ENCODE data around the gene IL17REL.
A peak's percentile ranks its signal among the peaks of the same experiment; 100 is the strongest.

IL17REL gene

DNA sequence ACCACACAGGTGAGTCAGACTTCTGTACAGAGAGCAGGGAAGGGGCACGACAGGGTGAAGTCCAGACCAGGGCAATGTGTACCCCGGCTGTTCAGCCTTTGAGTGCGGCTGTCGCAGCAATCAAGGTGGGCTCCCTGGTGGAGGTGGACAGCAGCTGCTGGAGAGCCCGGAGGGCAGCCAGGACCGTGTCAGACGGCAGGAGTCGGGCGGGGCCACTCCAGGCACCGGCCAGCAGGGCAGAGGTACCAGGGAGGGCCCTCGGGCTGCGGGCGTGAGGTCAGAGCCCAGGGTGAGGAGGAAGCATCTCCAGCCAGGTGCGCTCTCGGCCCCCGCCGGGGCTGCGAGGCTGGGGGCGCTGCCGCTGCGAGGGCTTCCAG is 52.8 kb downstream of the IL17REL start:
- DNase-seq (ENCODE audit: low read depth), result no peak
- TF ChIP-seq, protein P1, sequence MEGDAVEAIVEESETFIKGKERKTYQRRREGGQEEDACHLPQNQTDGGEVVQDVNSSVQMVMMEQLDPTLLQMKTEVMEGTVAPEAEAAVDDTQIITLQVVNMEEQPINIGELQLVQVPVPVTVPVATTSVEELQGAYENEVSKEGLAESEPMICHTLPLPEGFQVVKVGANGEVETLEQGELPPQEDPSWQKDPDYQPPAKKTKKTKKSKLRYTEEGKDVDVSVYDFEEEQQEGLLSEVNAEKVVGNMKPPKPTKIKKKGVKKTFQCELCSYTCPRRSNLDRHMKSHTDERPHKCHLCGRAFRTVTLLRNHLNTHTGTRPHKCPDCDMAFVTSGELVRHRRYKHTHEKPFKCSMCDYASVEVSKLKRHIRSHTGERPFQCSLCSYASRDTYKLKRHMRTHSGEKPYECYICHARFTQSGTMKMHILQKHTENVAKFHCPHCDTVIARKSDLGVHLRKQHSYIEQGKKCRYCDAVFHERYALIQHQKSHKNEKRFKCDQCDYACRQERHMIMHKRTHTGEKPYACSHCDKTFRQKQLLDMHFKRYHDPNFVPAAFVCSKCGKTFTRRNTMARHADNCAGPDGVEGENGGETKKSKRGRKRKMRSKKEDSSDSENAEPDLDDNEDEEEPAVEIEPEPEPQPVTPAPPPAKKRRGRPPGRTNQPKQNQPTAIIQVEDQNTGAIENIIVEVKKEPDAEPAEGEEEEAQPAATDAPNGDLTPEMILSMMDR (IDR thresholded peaks at IDR 0.05; ENCODE audit: low read length, missing control alignments), result no peak

DNA sequence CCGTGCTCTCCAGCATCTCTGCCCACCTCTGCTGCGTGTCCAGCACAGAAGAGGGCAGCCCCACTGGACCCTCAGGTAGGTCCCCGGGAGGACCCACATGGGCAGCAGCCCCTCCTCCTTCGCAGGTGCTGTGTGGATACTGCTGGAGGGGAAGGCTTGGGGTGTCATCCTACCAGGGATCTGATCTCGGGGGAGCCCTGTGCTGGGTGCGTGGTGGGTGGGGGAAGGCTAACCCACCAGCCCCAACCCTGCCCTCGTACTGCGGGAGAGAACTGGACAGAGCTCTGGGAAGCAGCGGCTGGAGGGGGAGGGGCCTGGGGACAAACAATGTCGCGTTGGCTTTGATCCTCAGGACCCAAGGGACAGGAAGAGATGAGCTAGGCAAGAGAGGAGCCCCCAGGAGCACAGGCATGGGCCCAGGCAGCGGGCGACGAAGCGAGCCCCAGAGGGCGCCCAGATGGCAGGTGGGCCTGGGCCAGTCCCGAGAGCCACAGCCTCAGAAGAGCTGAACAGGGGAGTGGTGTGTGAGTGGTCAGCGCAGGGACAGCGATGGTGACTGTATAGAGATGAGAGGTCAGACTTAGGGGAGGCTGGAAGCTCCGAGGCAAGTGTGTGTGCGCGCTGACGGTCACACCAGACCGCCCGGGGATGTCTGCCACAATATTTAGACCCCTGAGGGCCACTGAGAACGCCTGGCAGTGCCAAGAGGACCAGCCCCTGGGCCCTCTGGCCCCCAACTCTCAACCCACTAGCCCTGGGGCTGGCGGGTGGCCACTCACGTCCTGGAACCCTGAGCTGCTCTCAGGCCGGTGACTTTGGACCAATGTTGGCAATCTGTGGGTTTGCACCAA is 53.4 kb downstream of the IL17REL start:
- no peak for DNase-seq (ENCODE audit: low read depth)
- TF ChIP-seq, protein P1 (IDR thresholded peaks at IDR 0.05; ENCODE audit: low read length, missing control alignments), result no peak

More for the DNA sequence above, 52.8 kb downstream of the IL17REL start:
- H3K4me3 ChIP-seq (replicated peaks; ENCODE audit: low read depth, low read length), result peak overlapping the region; percentile 82

DNA sequence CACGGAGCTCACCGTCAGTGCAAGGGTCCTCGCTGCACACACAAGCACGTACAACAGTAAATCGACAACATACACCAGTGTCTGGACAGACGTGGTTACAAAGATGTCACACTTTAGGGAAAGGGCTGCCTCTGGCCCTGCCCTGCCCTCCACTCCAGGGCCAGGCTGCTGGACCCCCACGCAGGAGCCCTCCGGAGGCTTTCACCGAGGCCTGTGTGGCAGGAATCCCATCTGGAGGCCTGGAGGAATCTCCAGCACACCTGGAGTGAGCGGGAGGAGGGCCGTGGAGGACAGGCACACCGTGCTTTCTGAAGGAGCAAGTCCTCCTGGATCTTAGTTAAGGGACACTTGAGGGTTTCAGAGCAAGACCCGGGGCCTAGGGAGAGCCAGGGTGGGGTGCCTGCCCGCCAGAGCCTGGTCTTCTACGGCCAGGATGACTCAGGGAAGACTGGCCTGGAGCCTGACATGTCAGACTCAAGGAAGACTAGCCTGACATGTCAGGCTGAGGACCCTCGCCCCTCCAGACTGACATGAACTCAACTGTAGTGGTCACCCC is 54.1 kb downstream of the IL17REL start:
- H3K4me3 ChIP-seq (replicated peaks; ENCODE audit: low read depth, low read length), result no peak overlapping the region
- TF ChIP-seq, protein P1 (IDR thresholded peaks at IDR 0.05; ENCODE audit: low read length, missing control alignments), result no peak
- DNase-seq (ENCODE audit: low read depth), result no peak

More for the DNA sequence above, 53.4 kb downstream of the IL17REL start:
- H3K4me3 ChIP-seq (replicated peaks; ENCODE audit: low read depth, low read length), result no peak overlapping the region

DNA sequence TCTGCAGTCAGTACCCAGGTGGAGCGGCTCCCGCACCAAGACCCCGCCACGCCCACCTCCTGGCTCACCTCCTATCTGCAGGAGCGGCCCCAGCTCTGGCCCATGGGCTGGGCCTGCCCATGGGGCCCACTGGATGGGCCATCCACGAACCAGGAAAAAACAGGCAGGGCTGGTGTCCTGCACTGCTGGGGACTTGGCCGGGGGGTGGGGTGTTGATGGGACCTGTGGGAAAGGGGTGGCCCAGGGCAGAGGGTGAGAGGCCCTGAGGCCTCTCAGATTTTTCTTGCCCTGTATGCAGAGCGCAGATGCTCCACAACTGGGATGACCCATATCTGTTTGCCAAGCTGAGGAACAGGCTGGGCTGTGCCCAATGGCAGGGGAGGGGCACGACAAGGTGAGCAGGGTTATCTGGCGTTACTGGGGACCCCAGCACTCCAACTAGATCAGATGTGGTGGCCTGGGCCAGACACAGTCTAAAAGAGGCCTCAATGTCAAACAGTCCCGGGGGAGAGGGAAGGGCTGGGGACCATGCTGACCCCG is 54.7 kb downstream of the IL17REL start:
- no peak overlapping the region for H3K4me3 ChIP-seq (replicated peaks; ENCODE audit: low read depth, low read length)
- TF ChIP-seq, protein P1 (IDR thresholded peaks at IDR 0.05; ENCODE audit: low read length, missing control alignments), result no peak
- no peak for DNase-seq (ENCODE audit: low read depth)

DNA sequence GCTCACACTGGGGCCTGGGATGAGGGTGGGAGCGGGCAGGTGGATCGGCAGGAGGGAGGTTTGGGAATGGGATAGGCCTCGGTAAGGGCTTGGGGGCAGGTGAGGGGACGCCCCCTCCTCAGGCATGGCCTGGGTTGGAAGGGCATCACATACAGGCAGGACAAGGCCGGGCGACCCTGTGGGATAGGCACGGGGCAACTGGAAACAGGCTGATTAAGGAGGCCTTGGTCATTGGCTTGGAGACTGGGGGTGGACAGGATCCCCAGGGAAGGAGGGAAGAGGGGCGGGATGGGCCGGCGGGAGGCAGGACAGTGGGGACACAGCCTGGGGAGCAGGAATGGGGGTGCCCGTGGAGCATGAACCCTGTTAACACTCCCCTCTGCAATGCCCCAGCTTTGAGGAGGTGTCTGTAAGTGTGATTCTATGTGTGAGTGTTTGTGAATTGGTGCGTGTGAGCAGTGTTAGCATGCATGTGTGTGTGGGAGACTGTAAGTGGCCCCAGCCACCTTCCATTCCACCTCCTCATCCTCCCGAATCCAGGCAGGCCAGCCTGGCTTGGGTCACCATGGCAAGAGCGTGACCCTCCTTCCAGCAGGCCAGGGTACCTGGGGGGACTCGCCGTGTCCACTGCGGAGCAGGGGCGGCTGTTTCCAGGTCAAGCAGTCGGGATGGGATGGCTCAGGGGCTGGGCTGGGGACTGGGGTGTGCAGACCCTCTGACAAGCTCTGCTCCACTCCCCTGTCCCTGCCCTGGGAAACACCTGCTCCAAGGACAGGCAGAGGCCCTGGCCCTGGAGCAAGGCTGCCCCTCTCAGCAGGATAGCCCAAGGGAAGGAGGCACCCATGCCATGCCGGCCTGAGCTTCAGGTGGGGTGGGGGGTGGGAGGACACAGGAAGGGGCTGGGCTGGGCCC is 55.4 kb downstream of the IL17REL start:
- no peak for DNase-seq (ENCODE audit: low read depth)
- no peak overlapping the region for H3K4me3 ChIP-seq (replicated peaks; ENCODE audit: low read depth, low read length)
- TF ChIP-seq, protein P1 (IDR thresholded peaks at IDR 0.05; ENCODE audit: low read length, missing control alignments), result no peak

DNA sequence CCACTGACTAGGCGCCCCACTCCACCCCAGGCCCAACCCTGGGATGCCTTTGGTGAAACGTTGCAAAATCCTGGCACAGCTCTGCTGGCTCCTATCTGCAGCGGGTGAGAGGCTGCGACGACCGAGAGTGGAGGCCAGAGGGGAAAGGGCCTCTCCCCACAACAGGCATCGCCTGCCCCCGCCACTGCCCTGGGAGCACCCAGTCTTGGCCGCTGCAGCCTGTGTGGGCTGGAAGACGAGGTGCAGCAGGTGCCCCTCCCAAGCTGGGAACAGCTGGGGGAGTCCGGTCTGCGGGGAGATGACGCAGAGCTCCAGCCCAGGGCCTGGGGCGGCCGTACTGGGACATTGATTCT is 56.2 kb downstream of the IL17REL start:
- H3K4me3 ChIP-seq (replicated peaks; ENCODE audit: low read depth, low read length), result no peak overlapping the region
- TF ChIP-seq, protein P1 (IDR thresholded peaks at IDR 0.05; ENCODE audit: low read length, missing control alignments), result no peak
- DNase-seq (ENCODE audit: low read depth), result no peak
